ENCODE results near the gene LTBP3. TPM values are rescaled to one million over a fixed set of nuclear protein-coding genes. Genes with fewer than 3 reads are reported as not detected.

Gene LTBP3
- total and polyA plus RNA-seq, 9 of the 15 experiments (the other 6 are each of a cell fraction or from before 2014, with no cell fraction given) = 0.06 to 20.5 (median 4.8) TPM

DNA sequence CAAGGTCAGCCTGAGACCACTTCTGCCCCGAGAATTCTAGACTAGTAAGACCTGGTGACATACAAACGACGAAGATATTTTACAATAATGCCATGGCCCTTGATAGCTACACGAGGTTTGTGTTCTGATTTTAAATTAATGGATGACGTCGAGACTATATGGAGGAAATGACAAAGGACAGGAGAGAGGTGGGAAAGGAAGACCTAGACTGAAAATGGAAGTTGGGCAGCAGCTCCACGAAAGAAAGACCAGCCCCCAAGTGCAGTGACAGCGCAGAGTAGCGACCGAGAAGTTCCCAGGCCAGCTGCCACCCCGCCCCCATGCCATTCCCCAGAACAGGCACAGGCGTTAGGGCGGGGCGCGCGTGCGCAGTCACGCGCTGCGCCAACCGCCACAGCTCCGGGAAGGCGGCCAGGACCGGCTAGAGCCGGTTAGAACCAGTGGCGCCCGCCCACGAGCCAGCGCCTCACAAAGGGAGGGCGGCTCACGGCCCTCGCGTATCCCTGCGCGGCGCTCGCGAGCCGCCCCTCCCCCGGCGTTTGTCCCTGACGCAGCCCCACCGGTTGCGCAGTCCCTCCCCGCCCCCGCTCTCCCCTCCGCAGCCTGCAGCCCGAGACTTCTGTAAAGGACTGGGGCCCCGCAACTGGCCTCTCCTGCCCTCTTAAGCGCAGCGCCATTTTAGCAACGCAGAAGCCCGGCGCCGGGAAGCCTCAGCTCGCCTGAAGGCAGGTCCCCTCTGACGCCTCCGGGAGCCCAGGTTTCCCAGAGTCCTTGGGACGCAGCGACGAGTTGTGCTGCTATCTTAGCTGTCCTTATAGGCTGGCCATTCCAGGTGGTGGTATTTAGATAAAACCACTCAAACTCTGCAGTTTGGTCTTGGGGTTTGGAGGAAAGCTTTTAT, 60.8 kb downstream of the LTBP3 start (continued):
- TF ChIP-seq ZHX1 (conservative IDR thresholded peaks at IDR 0.05; ENCODE audit: low read length) (0 out of 2 replicates have a peak, but pooled peaks have one; percentile 29), SMAD1 (IDR thresholded peaks at IDR 0.05; ENCODE audit: low read depth, low read length, partially characterized antibody) (peak; percentile 62), MECOM (CRISPR knock-in tag; IDR thresholded peaks at IDR 0.05) (no peak), MED1 (CRISPR knock-in tag; IDR thresholded peaks at IDR 0.05; ENCODE audit: borderline replicate concordance) (peak; percentile 96; the same call in 1 of the 2 replicates), NFE2L1 (tag; IDR thresholded peaks at IDR 0.05; ENCODE audit: borderline replicate concordance, low read depth) (no peak), HNRNPL (IDR thresholded peaks at IDR 0.05; ENCODE audit: low read depth, low read length) (peak; percentile 93), FOXK1 (CRISPR knock-in tag; IDR thresholded peaks at IDR 0.05; ENCODE audit: borderline replicate concordance) (no peak), TBP (optimal IDR thresholded peaks at IDR 0.05; ENCODE audit: low read depth, low read length) (no peak), RBM17 (IDR thresholded peaks at IDR 0.05; ENCODE audit: borderline replicate concordance, low read depth, low read length) (no peak), ZNF316 (IDR thresholded peaks at IDR 0.05) (no peak; the same call in 1 of the 2 replicates), ZNF318 (IDR thresholded peaks at IDR 0.05; ENCODE audit: borderline replicate concordance in 1 of 2, low read depth in 1 of 2) (peak in 1 of 2 experiments; percentile 42; a peak in 2 of 4 replicates), FIP1L1 (IDR thresholded peaks at IDR 0.05; ENCODE audit: low read depth, low read length, poor library complexity, severe bottlenecking) (peak; percentile 96), SLC30A9 (CRISPR knock-in tag; IDR thresholded peaks at IDR 0.05) (no peak)
- TF ChIP-seq, protein P1, sequence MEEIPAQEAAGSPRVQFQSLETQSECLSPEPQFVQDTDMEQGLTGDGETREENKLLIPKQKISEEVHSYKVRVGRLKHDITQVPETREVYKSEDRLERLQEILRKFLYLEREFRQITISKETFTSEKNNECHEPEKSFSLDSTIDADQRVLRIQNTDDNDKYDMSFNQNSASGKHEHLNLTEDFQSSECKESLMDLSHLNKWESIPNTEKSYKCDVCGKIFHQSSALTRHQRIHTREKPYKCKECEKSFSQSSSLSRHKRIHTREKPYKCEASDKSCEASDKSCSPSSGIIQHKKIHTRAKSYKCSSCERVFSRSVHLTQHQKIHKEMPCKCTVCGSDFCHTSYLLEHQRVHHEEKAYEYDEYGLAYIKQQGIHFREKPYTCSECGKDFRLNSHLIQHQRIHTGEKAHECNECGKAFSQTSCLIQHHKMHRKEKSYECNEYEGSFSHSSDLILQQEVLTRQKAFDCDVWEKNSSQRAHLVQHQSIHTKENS (CRISPR knock-in tag; IDR thresholded peaks at IDR 0.05) = no peak
